ENCODE data around the gene CHST11.

CHST11 gene

DNA sequence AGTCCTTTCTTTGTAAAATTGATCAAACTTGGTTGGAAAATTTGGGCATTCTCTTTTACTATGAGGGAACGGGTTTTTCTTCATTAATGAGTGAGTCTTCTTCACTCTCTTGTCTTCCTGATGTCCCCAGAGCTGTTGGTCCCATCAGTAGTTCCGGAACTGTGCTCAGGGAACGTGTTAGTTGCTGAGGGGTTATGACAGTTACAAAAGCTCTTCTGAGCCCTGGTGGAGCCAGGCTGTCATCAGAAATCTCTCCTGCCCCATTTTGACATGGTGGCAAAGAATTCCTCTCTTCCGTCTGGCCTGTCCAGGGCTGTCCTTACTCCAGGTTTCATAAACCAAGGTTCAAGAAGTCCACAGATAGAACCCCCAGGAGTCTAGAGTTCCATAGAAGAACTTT is 292.8 kb downstream of the CHST11 start:
- no peak for DNase-seq

DNA sequence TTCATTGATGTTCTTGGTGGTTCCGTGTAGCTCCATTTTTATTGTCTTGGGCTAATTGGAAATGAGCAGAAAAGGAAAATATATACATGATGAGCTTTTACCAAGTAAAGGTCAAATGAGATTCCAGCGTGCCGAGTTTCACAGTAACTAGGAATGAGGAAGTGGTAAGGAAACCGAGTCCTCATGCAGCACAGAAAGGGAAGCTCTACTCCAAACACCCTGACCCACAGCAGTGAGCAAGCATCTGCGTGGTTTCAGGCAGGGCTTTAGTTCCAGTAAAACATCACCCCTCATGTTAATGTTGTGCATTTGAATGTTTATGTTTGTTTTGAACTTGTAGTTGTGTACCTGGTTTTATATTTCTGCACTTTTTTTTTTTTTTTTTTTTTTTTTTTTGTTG is 293.3 kb downstream of the CHST11 start:
- DNase-seq = no peak

DNA sequence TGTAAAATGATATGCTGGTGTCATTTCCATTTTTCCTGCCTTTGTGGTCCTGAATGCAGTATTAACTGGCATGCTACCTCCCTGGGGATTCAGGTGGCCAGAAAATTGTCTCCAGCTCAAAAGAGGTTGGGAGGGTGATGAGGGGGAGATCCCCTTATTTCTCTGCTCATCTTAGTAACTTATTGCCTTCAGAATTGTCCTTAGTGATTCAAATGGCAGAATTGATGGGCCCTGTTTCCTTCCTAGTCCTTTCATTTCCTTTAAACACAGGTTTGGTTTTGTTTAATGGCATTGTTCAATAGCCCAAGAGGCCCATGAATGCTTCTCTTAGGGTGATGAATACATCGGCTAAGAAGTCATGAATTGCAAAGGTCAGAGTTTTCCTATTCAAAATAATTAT is 294.4 kb downstream of the CHST11 start:
- DNase-seq = no peak

DNA sequence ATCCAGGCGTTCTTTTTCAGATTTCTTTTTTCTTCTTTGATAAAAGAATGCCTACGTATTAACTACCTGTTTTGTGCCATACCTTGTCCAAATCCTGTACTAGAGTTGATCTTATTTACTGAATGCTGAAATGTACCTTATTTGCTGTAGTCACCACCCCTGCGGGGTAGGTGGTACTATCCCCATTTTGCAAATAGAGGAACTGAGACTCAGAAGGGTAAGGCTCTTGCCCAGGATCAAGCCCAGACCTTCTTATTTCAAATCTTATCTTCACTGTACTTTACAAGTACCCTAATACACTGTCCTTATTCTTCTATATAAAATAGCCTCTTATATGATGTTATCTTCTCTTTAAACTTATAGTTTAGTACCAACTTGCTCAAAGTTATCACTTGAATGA is 294.8 kb downstream of the CHST11 start:
- DNase-seq = no peak

DNA sequence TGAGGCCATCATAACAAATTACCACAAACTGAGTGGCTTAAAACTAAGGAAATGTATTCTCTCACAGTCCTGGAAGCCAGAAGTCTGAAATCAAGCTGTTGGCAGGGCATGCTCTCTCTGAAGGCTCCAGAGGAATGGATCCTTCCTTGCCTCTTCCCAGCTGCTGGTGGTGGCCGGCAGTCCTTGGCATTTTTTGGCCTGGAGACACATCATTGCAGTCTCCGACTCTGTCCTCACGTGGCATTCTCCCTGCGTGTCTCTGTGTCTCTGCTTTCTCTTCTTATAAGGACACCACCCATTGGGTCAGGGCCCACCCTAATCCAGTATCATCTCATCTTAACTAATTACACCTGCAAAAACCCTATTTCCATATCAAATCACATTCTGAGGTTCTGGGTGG is 295.3 kb downstream of the CHST11 start:
- DNase-seq = no peak

DNA sequence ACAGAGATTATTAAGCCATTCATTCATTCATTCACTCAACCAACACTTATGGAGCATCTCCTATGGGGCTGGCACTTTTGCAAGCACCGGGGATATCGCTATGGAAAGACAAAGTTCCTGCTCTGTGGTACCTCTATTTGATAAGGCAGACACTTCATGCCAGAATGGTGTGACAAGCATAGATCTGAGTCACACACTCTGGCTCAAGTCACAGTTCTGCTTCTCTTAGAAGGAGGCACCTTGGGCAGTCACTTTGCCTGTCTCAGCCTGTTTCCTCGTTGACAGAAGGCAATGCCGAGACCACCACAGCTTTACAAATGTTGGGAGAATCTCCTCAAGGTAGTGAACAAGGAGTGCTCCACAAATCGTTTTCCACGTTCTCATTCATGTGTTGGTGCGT is 296.1 kb downstream of the CHST11 start:
- DNase-seq = no peak

DNA sequence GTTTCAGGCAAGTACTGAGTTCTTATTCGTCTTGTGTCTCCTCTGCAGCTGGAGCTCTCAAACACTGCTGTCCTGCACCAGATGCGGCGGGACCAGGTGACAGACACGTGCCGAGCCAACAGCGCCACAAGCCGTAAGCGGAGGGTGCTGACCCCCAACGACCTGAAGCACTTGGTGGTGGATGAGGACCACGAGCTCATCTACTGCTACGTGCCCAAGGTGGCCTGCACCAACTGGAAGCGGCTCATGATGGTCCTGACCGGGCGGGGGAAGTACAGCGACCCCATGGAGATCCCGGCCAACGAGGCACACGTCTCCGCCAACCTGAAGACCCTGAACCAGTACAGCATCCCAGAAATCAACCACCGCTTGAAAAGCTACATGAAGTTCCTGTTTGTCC is 300.2 kb downstream of the CHST11 start:
- no peak for DNase-seq

DNA sequence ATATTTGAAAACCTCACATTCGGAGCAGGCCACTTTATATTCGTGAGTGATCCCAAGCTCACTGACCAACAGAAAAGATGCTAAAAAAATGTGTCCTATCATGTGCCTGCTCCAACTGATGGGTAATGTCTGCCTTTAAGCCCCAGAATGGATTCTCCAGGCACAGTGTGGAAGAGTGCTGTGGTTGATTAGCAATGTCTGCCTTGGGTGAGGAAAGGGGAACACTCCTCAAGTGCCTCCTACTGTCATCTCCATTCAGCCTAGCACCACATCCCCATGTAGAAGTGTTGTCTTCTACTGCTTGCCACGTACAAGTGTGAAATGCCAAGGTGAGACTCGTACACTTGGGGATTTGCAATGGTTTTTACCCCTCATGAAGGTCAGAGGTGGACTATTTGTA is 302.0 kb downstream of the CHST11 start:
- DNase-seq = no peak

DNA sequence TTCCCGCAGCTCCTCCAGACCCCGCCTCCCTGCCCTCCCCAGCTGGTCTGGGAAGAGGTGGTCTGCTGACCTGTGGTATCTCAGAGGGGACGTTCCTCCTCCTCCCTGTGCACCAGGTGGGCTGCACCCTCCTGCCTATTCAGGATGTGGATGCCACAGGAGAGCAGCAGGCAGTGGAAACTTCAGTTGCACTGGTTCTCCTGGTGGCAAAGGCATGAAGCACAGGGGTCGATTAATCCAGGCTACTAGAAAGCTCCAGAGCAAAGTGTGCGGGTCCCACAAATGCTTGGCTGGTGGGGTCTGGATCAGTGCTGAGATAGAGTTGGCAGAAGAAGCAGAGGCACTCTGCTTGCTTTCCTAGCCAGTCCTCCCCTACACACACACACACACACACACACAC is 304.3 kb downstream of the CHST11 start:
- DNase-seq = no peak

DNA sequence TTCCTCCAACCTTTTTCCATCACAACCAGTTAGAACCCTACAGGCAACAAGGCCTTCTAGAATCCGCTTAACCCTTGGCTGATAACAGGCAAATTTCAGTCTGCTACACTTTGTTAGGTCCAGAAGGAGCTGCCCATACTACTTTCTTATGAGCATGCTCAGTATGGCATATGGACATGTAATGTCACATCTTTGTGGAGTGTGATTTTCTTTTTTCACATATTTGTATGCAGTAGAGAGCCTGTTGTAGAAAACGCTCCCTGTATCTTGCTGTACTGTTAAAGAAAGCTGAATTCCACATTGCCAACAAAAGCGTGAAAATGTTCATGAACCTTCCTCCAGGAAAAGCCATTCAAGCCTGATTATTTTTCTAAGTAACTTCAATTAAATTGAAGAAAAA is 304.9 kb downstream of the CHST11 start:
- DNase-seq = no peak

DNA sequence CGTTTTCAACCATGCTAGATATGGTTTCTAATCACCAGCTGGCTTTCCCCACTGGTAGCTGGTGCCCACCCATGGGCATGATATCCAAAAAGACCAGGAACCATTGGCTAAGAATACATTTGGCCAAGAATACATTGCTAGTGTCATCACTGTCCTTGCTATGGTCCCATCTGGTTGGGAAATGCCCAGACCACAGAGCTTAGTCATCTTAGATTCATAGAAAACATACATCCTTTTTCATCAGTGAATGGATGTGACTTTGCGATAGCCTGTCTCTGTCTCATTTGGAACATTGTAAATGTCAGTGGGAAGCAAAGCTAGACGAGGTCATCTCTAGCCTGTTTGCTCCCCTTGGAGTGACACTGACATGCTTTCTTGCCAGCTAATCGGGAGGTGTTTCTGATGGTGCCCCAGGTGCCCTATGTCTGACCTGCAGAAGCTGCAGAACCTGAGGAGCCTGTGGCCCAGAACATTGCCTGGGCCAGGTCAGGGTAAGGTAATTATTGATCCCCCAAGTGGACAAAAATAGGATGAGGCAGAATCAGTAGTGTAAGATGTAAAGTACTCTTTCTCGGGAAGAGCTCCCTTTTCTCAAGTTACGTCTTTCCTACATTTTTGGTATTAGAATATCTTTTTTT is 306.5 kb downstream of the CHST11 start:
- DNase-seq = no peak

DNA sequence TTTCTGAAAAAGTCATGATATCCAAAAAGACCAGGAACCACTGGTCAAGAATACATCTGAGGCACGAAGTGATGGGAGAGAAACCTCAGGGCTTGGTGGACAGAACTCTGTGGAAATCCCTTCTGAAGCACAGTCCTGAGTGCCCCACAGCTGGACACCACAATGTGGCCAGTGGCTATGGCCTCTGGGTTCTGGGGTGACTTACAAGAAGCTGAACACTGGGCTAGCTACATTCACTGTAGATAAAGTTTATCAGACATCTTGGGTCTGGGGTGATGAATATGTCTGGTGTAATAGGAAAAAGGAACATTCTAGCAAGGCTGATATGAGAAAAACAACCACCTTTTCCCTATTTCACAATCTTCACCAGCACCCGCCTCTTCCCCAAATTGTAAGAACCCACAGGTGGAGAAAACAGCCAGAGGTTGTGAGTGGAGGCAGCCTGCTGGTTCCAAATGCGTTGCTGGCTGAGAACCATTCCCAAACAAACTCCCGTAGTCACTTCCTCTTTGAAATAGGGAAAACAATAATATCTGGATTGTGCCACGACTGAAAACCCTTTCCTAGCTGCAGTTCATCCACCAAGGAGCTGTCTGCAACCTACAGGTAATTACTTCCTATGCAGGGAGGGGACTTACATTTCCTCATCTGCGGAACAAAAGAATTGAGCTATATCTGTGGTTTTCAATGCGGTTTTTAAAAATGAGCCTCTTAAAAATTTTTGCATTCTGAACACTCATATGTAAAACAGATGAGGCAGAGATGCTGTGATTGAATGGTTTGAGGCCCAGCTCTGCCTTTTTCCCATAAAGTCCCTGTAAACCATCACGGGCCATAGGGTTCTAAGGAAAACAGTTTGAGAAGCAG is 307.7 kb downstream of the CHST11 start:
- no peak for DNase-seq

DNA sequence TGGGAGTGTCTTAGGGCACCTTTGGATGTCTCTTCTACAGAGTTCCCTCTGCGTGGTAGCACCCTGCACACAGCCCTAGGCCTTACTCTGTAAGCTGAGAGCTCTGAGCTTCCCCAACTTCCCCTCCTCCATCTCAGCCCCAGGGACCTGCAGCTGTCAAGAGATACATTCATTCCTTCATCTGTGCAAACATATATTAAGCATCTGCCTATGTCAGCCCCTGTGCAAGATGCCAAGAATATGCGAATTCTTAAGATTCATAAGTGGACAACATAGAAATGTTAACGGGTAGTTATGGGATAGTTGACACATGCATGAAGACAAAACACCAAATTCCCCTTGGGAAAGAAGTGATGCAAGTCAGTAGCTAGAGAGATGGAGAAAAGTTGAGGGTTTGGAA is 310.5 kb downstream of the CHST11 start:
- no peak for DNase-seq

DNA sequence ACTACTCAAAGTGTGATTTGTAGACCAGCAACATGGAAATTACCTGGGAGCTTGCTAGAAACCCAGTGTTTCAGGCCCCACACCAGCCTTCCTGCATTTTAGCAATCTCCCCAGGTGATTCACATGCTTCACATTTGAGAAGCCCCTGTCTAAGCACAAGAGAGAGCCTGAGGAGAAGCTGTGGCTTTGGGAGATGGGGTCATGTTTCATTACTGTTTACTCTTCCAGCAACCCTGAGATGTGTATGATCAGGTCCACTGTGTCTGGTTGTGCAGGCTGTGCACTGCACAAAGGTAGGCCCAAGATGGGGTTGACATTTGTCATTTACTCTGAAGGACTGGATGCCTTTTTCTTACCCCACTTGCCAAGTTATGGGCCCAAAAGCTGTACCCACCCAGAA is 311.3 kb downstream of the CHST11 start:
- DNase-seq = no peak

DNA sequence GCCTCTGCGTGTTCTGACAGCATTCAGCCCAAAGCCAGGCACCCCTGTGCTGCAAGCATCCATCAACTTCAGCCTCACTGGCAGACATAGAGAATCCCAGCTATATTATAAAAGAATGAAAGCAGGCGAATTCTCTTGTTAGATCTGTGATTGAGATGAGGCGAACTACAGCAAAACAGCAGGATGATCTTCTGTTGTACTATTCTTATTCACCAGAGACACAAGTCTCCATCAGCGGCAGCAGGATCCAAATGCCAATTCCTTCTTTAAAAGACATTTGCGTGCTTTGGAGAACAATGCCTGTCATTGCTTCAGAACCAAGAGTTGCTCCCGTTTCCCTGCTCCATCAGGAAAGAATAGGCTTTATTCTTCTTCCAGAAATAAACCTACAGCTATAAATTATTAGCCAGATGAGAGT is 312.4 kb downstream of the CHST11 start:
- DNase-seq = no peak

DNA sequence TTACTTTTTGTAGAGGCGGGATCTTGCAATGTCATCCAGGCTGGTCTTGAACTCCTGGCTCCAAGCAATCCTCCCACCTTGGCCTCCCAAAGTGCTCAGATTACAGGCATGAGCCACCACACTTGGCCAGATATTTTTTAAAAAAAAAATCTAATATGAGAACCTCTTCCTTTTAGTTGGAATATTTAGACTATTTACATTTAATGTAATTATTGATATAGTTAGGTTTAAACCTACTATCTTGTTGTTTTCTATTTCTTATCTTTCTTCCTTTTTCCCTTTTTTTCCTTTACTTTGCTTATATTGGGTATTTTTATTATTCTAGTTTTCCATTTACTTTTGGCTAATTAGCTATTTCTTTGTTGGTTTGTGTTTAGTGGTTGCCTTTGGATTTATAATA is 315.6 kb downstream of the CHST11 start:
- no peak for DNase-seq

DNA sequence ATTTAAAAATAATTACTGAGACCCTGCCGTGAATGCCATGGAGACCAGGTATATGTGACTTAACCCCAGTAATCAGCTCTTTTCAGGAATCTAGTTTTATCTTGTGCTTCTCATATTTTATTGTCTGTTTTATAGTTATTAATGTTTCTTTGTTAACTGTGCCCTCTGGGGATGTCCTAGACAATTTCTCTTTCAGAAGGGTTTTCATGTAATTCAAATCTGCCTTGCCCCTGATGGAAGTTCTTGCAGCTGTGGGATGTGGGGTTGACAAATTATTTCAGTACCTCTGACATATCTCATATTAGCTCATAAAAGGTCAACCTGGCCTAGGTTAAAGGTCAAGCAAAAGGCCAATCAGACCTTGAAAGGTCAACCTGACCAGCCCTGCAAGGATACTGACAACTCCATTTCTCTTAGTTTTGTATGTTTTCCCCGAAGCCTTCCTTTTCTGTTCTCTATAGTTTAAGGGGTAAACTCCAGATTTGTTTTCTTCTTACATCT is 319.0 kb downstream of the CHST11 start:
- no peak for DNase-seq

DNA sequence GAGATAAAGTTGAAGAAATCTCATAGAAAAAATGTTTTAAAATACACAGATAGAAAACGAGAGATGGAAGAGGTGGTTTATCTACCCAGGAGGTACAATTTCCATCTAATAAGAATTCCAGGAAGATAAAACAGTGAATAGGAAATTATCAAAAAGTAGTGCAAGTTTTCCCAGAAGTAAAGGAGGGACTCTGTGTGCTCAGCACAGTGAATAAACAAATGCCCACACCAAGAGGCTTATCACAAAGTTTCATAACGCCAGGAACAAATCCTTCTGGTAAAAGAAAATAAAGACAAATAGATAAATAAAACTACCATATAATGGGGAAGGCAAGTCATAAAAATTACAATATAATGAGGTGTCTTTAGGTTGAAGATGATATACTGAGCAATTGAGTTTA is 322.4 kb downstream of the CHST11 start:
- no peak for DNase-seq

DNA sequence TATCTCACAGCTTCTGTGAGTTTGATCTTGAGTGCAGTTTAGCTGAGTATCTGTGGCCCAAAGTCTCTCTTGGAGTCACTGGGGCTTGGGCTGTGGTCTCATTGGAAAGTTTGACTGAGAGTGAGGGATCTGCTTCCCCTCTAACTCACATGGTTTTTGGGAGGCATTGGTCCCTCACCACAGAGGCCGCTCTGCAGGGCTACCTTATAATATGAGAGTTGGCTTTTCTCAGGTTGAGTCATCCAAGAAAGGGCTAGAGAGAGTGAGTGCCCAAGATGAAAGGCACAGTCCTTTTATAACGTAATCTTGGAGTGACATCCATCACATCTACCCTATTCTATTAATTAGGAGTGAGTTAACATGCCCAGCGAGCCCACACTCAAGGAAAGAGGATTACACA is 325.5 kb downstream of the CHST11 start:
- no peak for DNase-seq

DNA sequence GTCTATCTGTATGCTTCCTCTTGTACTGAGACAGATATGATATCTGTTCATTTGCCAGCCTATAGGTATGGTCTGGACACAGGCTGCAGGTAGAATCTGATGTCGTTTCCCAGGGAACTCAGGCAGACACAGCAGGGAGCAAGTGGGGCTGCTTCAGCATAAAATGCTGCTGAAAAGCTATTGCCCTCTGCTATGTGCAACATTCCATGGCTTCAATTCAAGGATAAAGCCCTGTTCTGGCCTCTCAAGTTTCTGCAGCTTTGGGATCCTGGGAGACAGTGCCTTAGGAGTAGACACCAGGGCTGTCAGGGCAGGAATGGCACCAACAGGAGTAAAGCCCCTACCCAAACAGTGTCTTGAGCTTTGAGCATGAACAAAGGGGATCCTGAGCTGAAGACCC is 327.8 kb downstream of the CHST11 start:
- DNase-seq = no peak

DNA sequence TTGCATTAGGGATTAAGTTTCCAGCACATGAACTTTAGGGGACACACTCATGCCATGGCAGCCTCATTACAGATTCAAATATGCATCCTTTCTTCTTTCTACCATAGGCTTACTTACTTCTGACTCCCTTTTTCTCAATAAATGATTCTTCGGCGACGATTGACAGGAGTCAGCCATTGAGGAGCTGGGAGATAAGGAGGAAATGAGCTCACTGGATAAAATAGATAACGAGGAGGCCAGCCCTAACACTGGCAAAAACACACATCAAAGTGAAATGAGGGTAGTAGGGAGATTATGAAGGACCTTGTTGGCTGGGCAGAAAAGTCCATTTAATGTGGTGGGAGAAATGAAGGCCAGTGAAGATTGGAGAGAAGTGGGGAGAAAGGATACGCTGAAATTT is 329.1 kb downstream of the CHST11 start:
- no peak for DNase-seq

DNA sequence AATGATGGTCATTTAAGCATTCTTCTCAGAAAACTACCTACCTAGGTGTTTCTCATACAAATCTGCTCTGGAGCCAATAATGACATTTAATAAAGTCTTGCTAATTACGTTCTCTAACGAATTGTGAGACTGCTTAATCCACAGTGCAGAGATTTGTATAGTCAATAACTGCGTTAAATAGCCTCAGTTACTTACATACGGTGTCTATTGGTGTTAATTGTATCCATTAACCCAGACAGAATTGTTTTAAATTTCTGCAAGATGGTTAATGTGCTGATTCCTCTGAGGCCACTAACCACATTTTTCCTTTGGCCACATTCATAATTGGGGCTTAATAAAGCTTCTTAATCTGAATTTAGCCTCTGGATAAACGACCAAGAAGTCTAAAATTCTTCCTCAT is 329.6 kb downstream of the CHST11 start:
- no peak for DNase-seq

DNA sequence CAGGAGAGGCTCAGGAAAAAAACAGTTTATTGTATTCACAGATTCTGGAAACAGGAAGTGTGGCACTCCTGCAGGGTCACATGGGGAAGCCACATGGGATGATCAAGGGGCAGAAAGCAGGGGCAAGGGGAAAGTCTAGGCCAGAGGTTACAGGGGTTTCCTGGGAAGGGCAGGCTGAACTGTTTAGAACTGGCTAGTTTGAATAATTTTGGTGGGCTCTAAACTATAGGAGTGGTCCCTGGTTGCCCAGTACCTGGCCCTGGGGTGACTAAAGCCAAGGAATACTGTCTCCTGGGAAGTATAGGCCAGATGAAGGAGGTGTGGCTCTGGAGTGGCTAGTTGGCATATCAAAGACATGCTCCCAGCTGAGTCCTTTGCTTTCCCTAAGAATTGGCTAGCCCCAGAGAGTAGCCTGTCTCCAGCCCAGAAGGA is 332.1 kb downstream of the CHST11 start:
- no peak for DNase-seq

DNA sequence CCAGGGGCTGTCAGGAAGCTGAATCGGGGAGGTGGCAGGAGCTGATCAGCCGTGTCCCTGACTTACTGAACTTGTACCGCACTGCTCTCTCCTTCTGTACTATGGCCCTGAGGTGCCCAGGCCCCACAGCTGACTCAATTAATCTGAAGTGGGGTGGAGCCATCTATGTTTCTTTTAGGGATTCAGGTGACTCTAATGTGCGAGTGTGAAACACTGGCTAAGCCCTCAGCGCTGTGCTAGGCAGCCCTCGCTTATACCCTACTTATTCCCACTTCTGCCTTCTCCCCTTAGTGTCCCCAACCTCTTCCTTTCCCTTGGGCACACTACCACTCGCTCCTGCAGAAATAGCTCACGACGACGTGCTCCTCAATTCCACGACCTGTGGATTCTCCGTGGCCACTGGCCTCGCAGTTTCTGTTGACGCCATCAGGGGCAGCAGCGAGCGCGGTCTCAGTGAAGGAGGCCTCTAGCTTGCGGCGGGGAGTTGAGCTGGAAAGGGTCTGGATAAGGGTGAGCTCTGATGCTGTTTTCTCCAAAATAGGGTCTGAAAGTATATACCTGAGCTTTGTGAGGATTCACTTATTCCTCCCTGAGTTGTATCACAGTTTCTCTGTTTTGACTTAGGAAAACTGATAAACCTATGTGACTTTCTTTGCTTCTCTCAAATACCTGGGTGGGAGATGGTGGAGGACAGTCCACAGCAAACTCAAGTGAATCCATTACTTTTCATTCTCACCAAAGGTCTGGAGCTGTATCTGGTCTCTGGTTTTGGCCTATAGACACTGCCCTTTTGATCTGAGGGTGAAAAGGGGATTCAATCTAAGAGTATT is 333.8 kb downstream of the CHST11 start:
- peak; percentile 43 for DNase-seq
